GM12865 (cell line): ENCODE measurements around the gene CES4A.
"Not testable (repeated sequence)": the region's sequence is repeated elsewhere in the genome, so short reads cannot be mapped to it uniquely, and the experiment has no call there.

Source experiments
- DNase-seq: peaks from one replicate; pipeline ENCODE4 v3.0.0; 2010; ENCODE audit warnings: low read depth
- H3K4me3 ChIP-seq: 2 replicates; pipeline ENCODE4 v1.5.1; 2011; ENCODE audit warnings: mild to moderate bottlenecking, low read depth, low read length, control low read depth
- CTCF ChIP-seq: IDR thresholded peaks from 2 replicates; pipeline ENCODE4 v1.5.1; 2011; ENCODE audit warnings: low read length, control low read depth, low read depth, inconsistent platforms; ENCODE audit not compliant: insufficient read depth; ENCODE audit errors: missing control alignments

CES4A gene

DNA sequence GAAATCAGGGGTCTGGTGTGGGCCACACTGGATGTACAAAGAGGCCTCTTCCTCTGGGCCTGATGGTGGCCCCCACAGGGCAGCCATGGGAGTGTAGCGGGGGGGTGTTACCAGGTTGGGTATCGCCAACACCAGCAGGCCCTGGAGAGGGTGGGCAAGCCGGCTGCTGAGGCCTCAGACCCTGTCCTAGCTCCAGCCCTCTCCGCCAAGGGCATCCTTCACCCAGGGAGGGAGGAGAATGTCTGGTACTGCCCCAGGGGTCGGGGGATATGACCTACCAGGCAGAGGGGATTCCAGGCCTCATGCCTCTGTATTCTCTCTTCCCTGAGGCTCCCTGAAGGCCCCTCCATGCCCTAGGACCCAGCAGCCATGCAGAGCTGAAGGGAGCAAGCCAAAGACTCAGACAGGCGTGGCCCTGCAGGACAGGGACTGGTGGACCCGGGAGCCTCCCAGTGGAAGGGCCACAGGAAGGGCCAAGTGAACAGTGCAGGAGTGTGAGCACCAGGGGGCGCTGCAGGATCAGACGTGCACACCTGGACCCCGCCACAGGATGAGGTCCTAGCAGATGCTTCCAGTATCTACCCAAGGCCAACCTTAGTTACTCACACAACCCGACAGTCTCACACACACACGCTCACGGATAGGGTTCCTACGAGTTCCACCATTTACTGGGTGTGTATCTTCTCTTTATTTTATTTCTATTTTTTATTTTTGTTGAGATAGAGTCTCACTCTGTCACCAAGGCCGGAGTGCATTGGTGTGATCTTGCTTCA, 10.9 kb upstream of the CES4A start:
- peak; percentile 90 for DNase-seq
- TF ChIP-seq CTCF, result peak; percentile 95
- H3K4me3 ChIP-seq, result no peak overlapping the region

DNA sequence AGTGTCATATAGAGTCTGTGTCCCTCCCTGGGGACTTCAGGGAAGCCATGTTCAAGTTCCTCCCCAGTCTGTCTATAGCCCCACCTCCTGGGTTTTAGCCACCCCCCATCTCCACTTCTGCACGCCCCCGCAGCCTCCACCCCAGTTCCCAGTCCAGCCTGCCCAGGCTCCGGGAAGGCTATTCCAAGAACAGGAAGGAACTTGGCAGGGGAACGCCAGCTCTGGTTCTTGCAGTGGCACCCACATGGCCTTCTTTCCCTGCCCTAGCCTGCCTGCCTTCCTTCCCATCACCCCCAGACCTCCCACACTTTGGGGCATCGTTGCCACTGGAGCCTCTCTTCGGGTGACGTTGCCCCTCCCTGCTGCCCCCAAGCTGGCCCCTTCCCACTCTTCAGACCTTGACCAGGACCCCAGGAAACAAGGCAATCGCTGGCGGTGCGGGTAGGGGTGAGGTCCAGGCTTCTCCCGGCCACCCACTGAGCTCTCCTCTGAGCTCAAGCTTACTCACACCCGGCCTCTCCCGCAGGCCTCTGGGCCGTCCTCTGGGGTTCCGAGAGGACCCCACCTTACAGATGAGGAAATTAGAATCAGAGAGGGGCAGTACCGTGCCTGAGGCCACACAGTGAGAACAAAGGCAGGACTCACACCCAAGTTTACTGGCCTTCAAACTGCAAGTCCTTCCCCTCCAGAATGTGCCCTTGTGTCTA, 9.2 kb upstream of the CES4A start:
- DNase-seq, result no peak
- H3K4me3 ChIP-seq, result no peak overlapping the region
- TF ChIP-seq CTCF, result no peak

GRCh38 chr16:66983033-66983432, 5.4 kb upstream of the CES4A start:
- no peak for DNase-seq
- H3K4me3 ChIP-seq, result no peak overlapping the region
- no peak for TF ChIP-seq CTCF

- no peak overlapping the region for H3K4me3 ChIP-seq
- no peak for TF ChIP-seq CTCF
- no peak for DNase-seq
Observed at GRCh38 chr16:66984892-66985311, 3.5 kb upstream of the CES4A start.

GRCh38 chr16:66986559-66986958, 1.8 kb upstream of the CES4A start:
- DNase-seq, result no peak

GRCh38 chr16:66991545-66992077, 3.2 kb downstream of the CES4A start:
- no peak for TF ChIP-seq CTCF
- no peak overlapping the region for H3K4me3 ChIP-seq
- no peak for DNase-seq

More at GRCh38 chr16:66986559-66986958, 1.8 kb upstream of the CES4A start:
- TF ChIP-seq CTCF, result no peak
- no peak overlapping the region for H3K4me3 ChIP-seq

DNA sequence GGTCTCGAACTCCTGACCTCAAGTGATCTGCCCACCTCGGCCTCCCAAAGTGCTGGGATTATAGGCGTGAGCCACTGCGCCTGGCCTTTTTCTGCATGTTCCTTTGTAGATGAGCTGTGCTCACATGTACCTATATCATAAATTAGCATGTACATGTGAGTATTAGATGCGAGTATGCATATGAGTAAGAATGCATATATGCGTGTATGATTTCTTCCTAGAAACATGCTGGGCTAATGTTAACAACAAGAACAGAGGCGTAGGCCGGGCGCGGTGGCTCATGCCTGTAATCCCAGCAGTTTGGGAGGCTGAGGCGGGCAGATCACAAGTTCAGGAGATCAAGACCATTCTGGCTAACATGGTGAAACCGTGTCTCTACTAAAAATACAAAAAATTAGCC, 5.2 kb downstream of the CES4A start:
- DNase-seq, result not testable (repeated sequence)

More for the DNA sequence above, 5.2 kb downstream of the CES4A start:
- not testable (repeated sequence) for H3K4me3 ChIP-seq
